Spleen (tissue), 11 donors: Measurements from ENCODE around the gene VSTM2L. TPM values are rescaled to one million over a fixed set of nuclear protein-coding genes. Genes with fewer than 3 reads are reported as not detected.
A peak's percentile ranks its signal among the peaks of the same experiment; 100 is the strongest.

Experiments used
- DNase-seq: peaks from one replicate; pipeline ENCODE4 v3.0.0-alpha.2; 2020
- H3K27ac ChIP-seq, 8 donors: fragments of 200-600 bp; sonication (generic) in 7 of 8; 1 replicate in 4 of 8; 2 replicates in 4 of 8; pipeline versions ENCODE4 v1.5.0 to v1.8.0; 2016 to 2021; ENCODE audit warnings: inconsistent platforms in 4 of 8, mild to moderate bottlenecking in 4 of 8, moderate library complexity in 1 of 8
- H3K27me3 ChIP-seq, 7 donors: fragments of 200-600 bp; sonication (generic) in 6 of 7; replicated peaks in 1 of 7; 1 replicate in 4 of 7; 2 replicates in 3 of 7; pipeline versions ENCODE4 v1.5.0 to v1.8.0; 2016 to 2021; ENCODE audit warnings: inconsistent platforms in 3 of 7, mild to moderate bottlenecking in 1 of 7
- H3K36me3 ChIP-seq, 6 donors: fragments of 200-600 bp; sonication (generic) in 5 of 6; 1 replicate in 4 of 6; 2 replicates in 2 of 6; pipeline versions ENCODE4 v1.5.0 to v1.8.0; 2016 to 2021; ENCODE audit warnings: inconsistent platforms in 2 of 6
- H3K4me1 ChIP-seq, 6 donors: fragments of 200-600 bp; sonication (generic) in 5 of 6; 1 replicate in 3 of 6; 2 replicates in 3 of 6; pipeline versions ENCODE4 v1.5.0 to v1.8.0; 2016 to 2021; ENCODE audit warnings: inconsistent platforms in 3 of 6
- H3K4me3 ChIP-seq, 8 donors: fragments of 200-600 bp; sonication (generic) in 7 of 8; 1 replicate in 4 of 8; 2 replicates in 4 of 8; pipeline versions ENCODE4 v1.5.0 to v1.8.0; 2016 to 2021; ENCODE audit warnings: inconsistent platforms in 4 of 8, mild to moderate bottlenecking in 4 of 8, moderate library complexity in 2 of 8
- H3K9me3 ChIP-seq, 8 donors: fragments of 200-600 bp; sonication (generic) in 7 of 8; 1 replicate in 4 of 8; 2 replicates in 4 of 8; pipeline versions ENCODE4 v1.5.0 to v1.8.0; 2016 to 2021; ENCODE audit warnings: inconsistent platforms in 4 of 8
- CTCF ChIP-seq, 11 experiments: fragments of 200-600 bp in 7 of 11; fragments of 450-650 bp in 4 of 11; sonication (generic) in 4 of 11; IDR thresholded peaks in 8 of 11; conservative IDR thresholded peaks in 3 of 11; 1 replicate in 7 of 11; 2 replicates in 4 of 11; pipeline versions ENCODE4 v1.4.0 to v1.8.0; 2016 to 2021; ENCODE audit warnings: antibody characterized with exemption in 11 of 11, inconsistent platforms in 4 of 11, mild to moderate bottlenecking in 1 of 11
- POLR2A ChIP-seq, 3 donors: fragments of 450-650 bp; IDR thresholded peaks; one replicate each; pipeline ENCODE4 v1.5.1; 2017; ENCODE audit warnings: antibody characterized with exemption in 3 of 3, mild to moderate bottlenecking in 1 of 3
- POLR2AphosphoS5 ChIP-seq, 3 donors: sonication (generic); formaldehyde crosslinking; IDR thresholded peaks; one replicate each; pipeline ENCODE4 v1.5.1; 2017; ENCODE audit warnings: antibody characterized with exemption in 3 of 3
- WGBS, 5 donors: extraction: QIAGEN DNeasy Blood & Tissue Kit in 3 of 5; methylation state at CpG; one replicate each; pipeline versions ENCODE4 v1.1.5 to v1.1.7; 2013 to 2018; 5-methylcytosine and 5-hydroxymethylcytosine counted together
- intact Hi-C: fragments of 100-400 bp; cut with DNase I; formaldehyde crosslinking; loops from one replicate; pipeline ENCODE4 v1.15.0; 2023; ENCODE audit warnings: low total_unique reads
- polyA plus RNA-seq, 3 donors: library from polyadenylated mRNA; stranded (reverse); fragments of 200-250 nt; gene quantifications; one replicate each; pipeline ENCODE4 v1.2.1, GENCODE V29; 2013
- total RNA-seq, 7 donors: library from RNA; depleted of rRNA in 3 of 7; stranded (reverse); fragments of >200 nt in 3 of 7; fragmentation: NEBNext Ultra II Directional in 4 of 7; extraction: Animal tissue kit (Norgen Biotek cat#: 25700) in 4 of 7; gene quantifications; one replicate each; pipeline versions ENCODE4 v1.1.0 to v1.2.1, GENCODE V29; 2016 to 2021
- donor health status: healthy with polysubstance abuse.
- donor health status: DM: no; HTN: no; CAD: no; lungs with moderate emphysema.
- donor health status: DM: no; HTN: no; CAD: no.
- donor health status: Bipolar disorder and iron deficiency.
- donor health status: healthy.
- donor health status: DM: no; HTN: no; CAD: no.
- donor health status: DM: yes; HTN: yes; CAD: no.

Gene VSTM2L
- total and polyA plus RNA-seq, 10 donors = 1.7 to 88.7 (median 24.6) TPM

DNA sequence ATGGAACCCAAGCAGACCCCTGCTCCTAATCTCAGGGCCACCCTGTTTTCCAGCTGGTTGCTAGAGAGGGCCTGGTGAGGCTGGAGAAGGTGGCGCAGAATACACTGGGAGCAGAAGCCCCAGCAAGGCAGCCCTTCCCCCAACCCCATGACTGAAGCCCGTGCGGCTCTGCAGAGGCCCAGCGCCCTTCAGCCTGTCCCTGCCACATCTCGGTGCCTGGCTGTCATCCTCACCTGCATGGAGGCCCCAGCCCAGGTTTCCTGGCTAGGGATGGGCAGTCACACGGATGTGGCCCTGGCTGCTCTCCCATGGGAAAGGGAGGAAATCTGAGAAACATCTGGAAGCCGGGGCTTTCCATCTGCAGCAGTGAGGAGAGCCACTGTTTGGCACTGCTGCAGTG, 26.1 kb upstream of the VSTM2L start:
- TF ChIP-seq POLR2A (IDR thresholded peaks at IDR 0.05) (no peak), POLR2AphosphoS5 (IDR thresholded peaks at IDR 0.05) (peak in 1 of 3 donors; percentile 32), CTCF (IDR thresholded peaks at IDR 0.05 in 8 of 11, conservative IDR thresholded peaks at IDR 0.05 in 3 of 11) (no peak)
- peaks cover 0 to 14% (median 3%) of the 10 kb centered on the region in 6 donors for H3K4me1 ChIP-seq
- intact Hi-C loops = no loop called here
- H3K27me3 ChIP-seq = no peaks in the 10 kb centered on the region
- no peak overlapping the region for H3K27ac ChIP-seq
- H3K36me3 ChIP-seq = peaks cover 0 to 43% (median 32%) of the 10 kb centered on the region in 6 donors
- 77 to 90% (median 78%) methylated on average over 2 to 7 of the region's 7 CpGs for WGBS, 5 donors
- no peak for DNase-seq
- no peaks in the 10 kb centered on the region for H3K9me3 ChIP-seq
- no peak overlapping the region for H3K4me3 ChIP-seq

DNA sequence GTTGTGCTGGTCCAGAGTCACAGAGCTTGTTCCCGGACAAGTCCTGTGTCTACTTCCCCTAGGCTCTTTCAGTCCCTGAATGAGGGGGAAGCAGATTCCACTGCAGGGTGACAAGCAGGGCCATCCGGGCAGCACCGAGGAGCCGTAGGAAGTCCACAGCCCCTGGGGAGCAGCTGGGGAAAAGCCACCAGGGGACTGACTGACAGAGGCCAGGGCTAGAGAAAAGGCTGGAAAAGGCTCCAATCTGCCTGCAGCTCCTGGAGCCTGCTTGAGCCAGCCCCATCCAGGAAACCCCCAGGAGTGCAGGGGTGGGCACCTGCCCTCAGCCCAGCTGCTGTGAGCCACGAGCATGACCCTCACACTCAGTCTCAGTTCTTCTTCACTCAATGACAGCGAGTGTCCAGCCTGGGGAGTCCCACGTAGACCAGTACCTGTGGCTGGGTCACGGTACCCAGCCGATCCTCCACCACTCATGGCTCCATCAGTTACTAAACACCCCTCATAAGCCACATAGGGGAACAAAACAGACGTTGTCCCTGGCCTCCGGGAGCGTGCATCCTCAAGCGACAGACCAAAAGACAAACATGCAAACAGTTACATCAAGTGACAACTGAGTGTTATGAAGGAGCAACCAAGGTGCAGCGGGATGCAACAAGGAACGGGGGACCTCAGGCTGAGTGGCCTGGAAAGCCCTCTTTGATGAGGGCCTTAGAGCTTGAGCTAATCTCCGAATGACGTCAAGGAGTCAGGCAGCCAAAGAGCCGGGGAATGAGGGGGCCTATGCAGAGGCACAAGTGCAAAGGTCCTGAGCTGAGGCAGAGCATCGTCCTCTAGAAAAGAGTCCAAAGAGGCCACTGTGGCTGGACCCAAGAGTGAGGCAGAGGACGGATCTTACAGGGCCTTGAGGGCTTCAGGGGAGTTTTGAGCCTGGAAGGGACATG, 24.8 kb upstream of the VSTM2L start:
- TF ChIP-seq POLR2A (IDR thresholded peaks at IDR 0.05) (no peak), POLR2AphosphoS5 (IDR thresholded peaks at IDR 0.05) (no peak), CTCF (IDR thresholded peaks at IDR 0.05 in 8 of 11, conservative IDR thresholded peaks at IDR 0.05 in 3 of 11) (no peak)
- intact Hi-C loops = no loop called here
- Histone ChIP-seq H3K27me3 (no peaks in the 10 kb centered on the region), H3K9me3 (no peaks in the 10 kb centered on the region), H3K4me1 (peaks cover 0 to 14% (median 3%) of the 10 kb centered on the region in 6 donors), H3K4me3 (no peak overlapping the region), H3K27ac (no peak overlapping the region), H3K36me3 (peaks cover 0 to 31% (median 20%) of the 10 kb centered on the region in 6 donors)
- 75 to 86% (median 82%) methylated on average over 20 of the region's 20 CpGs for WGBS, 5 donors
- DNase-seq = no peak

DNA sequence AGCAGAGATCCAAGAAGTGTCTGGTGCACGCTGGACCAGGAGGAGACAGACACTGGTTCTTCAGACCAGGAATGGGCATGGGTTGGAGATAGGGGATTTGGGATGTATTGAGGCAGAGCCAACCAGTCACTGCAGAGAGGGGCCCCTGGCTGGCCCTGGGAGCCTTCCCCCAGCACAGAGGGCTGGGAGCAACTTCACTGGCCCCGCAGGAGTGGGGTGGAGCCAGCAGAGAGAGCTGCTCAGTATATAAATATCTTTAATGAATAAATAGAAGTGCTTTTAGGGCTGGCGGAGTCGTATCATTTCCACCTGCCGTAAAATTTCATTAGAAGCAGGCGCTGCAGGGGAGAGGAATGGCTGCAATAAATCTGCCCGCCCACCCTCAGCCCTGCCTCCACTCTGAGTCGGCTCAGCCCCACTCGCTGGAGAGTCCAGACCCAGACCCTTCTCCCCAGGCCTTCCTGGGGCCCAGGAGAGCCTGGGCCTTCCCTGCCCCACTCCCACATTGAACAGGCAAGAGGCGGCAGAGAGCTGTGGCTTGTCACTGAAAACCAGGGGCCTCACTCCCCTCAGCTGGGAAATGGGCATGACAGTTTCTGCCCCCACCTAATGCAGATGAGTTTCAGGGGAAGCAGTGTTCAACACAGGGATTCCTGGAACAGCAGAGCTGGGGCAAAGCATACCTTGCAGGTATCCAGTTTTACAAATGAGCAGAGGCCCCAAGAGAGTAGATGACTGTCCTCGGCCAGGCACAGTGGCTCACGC, 23.9 kb upstream of the VSTM2L start:
- no peak overlapping the region for H3K27ac ChIP-seq

More for the DNA sequence above, 23.9 kb upstream of the VSTM2L start:
- peaks cover 0 to 14% (median 3%) of the 10 kb centered on the region in 6 donors for H3K4me1 ChIP-seq
- H3K36me3 ChIP-seq = peaks cover 0 to 22% (median 11%) of the 10 kb centered on the region in 6 donors
- no peaks in the 10 kb centered on the region for H3K27me3 ChIP-seq
- intact Hi-C loops = no loop called here
- WGBS, 5 donors = 87 to 92% (median 90%) methylated on average over 11 to 12 of the region's 12 CpGs
- H3K4me3 ChIP-seq = no peak overlapping the region
- no peaks in the 10 kb centered on the region for H3K9me3 ChIP-seq
- DNase-seq = no peak
- TF ChIP-seq CTCF (IDR thresholded peaks at IDR 0.05 in 8 of 11, conservative IDR thresholded peaks at IDR 0.05 in 3 of 11) (no peak), POLR2AphosphoS5 (IDR thresholded peaks at IDR 0.05) (no peak), POLR2A (IDR thresholded peaks at IDR 0.05) (no peak)
